HG03196 (cell line): Measurements from ENCODE around the gene TFPI2.

ENCODE experiments used
- ATAC-seq: cut with Tn5 transposase; IDR thresholded peaks from one replicate; pipeline ENCODE4 v1.9.1; 2021; ENCODE audit not compliant: unreplicated experiment

The TFPI2 gene

DNA sequence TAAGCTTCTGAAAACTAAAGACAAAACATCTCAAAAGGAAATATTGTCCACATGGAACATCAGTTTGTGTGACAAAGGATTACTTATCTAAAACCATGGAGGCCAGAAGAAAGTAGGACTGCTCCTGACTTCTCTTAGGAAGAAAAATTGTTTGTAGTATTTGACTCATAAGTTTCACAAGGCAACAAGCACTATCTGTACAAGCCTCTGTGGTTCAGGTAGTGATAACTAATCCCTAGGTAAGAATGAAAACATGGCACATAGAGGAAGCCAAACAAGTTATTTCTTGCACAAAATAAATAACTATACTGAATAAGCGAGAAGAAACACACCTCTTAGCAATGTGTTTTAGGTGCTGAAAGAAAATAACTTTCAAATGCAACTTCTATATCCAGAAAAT, 30.3 kb downstream of the TFPI2 start:
- ATAC-seq = no peak

DNA sequence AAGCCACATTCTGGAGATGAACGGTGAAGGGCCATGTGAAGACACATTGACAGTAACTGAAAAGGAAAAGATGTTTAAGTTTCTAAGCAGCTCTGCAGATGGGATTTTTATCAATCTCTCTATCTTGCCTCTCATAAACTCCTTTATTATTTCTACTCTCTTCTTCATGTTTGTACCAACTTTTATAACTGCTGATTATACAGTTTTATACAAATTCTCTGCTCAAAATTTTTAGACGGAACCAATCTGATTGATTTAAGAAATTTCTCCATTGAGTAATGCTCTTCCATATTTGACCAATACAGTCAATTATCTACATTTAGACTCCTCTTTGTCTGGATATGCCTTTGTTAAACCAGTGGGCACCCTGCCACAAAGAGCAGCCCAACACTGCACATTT, 31.7 kb downstream of the TFPI2 start:
- ATAC-seq = no peak

DNA sequence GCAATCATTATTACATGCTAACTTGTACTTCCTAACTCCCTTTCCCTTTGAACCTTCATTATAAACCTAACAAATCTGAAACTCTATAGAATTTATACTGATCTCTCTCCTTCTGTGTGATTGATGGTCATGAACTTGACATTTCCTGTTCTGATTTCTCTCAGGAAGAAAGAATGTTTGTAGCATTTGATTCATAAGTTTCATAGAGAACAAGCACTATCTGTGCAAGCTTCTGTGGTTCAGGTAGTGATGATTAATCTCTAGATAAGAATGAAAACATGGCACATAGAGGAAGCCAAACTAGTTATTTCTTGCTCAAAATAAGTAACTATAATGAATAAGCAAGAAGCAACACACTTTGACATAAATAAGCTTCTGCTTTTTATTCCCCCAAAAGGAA, 34.2 kb downstream of the TFPI2 start:
- ATAC-seq = no peak

DNA sequence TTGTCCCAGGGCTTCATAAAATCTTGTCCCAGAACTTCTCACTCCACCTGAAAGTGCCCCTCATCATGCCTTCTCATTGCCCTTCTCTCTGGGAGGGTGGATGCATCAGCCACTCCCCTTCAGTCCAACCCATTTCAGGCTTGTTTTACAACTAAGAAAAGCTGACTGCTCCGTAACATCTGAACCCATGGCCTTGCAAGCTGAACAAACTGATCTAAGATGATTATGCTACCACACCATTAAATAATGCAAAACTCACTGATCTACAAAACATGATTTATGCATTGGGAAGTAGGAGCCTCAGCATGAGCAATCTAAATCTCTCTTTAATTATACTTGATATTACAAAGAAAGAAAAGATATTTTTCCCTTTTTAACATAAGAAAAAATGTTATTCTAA, 34.8 kb downstream of the TFPI2 start:
- no peak for ATAC-seq

DNA sequence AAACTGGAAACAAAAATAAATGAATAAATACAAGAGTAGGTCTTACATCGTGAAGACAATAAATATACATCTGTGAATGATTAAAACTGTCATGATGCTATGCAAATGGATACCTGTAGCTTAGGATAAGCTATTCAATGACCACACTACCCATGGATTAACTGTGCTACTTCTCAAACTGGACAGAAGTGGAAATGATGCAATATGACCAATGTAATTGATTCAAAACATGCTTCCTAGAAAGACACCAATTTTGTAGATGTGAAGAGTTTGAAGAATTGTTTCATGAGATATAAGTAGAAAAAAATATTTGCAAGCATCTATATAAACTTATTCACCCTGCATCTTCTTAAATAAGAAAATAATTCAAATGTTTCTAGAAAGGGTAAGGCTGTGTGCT, 36.1 kb downstream of the TFPI2 start:
- ATAC-seq = no peak

DNA sequence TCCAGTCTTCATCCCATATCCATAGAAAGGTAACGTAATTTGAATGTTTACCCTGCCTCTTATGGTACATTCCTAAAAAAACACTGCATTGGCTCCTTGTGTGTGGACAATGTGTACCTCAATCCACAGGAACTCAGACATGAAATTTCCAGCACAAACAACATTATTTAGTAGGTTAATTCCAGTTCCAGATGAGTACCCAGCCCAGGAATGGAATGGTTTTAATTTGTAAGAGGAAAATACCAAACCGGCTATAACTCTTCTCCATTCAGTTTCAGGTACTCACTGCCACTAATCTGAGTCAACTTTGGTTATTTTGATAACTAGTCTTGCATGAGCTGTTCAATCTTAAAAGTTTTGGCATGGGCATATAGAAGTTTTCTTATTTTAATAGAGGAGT, 39.0 kb downstream of the TFPI2 start:
- no peak for ATAC-seq

DNA sequence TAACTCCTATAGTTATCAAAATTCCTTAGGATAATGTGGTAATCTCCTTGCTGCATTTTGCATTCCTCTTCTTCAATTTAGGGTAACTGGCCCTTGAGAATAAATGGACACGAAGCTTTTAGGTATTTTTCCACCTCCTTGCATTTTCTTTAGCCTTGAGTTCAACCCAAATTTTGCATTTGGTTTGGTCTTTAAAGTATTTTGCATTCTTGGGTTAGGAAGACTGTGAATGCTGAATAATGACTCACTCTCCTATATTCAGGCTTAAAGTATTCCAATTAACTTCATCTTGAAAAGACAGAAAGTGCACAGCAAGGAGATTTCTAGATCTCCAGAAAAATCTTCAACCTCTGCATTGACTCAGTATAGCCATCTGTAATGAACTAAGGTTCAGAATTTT, 47.3 kb downstream of the TFPI2 start:
- ATAC-seq = no peak

DNA sequence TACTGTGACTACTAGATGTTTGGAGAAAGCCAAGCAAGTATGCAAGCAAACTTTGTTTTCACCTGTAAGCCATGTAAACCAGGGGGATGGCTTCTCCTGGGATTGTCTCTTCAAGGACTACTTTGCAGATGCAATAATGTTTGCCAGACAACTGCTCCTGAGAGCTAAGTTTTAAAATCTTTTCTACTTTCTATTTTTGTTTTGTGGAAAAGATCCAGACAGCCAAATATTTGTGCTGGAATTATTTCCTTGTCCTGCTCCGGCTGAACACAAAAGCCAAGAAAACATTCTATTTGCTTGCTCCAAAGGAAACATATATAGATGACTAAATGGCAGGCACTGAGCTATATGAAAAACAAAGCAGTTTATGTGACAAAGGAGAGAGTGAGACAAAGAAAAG, 51.6 kb downstream of the TFPI2 start:
- ATAC-seq = no peak

DNA sequence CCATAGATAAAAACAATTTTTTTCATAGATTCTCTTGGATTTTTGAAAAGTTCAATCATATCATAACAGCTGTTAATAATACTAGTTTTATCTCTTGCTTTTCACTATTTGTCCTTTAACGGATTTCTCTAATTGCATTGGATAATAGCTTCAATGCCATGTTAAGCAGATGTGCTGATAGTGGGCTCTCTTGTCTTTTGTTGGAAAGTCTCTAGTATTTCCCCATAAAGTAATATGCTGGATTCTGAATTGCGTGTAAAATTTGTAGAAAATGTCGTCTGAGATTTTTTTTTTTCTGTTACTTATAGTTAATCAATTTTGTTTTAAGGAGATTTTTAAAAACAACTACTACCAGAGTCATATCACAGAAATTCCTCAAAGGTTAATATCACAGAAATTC, 53.3 kb downstream of the TFPI2 start:
- ATAC-seq = no peak

DNA sequence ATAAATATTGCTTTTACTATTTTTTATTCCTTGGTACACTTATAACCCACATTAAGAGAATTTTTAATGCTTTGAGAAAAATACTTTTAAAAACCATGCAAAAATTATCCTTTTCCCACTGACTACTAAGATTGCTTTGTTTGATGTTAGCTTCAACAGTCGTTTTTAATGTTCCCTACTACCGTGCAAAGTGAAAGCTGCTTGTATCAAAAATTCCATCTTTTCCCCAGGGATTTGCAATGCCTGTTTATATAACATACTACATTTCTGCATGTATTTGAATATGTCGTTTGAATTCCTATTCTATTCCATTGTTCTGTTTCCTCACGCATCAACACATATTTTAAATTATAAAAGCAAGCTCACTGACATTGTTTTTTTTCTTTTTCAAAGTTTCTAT, 54.4 kb downstream of the TFPI2 start:
- no peak for ATAC-seq

DNA sequence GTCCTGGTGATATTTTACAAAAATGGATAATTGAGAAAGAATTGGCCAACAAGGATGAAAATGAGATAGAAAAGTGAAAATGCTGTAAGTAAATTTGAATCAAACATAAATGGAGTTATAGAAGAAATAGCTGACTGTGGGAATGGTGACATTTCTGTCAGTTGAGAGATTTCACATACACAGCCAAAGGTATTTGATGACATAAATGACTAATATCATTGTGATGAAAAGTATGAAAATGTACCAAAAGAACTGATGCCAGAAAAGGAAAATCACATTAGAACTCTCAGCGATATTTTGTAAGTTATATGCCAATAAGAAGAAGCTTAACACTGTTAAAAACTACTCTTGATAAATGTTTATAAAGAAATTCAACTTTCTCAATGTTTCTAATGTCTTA, 54.9 kb downstream of the TFPI2 start:
- ATAC-seq = no peak
